Sigmoid colon (tissue), 7 donors: Measurements from ENCODE around the gene WIPF2. TPM values are rescaled to one million over a fixed set of nuclear protein-coding genes. Genes with fewer than 3 reads are reported as not detected.

Experiments used
- DNase-seq: peaks from one replicate; pipeline ENCODE4 v3.0.0-alpha.2; 2019
- H3K27ac ChIP-seq, 4 donors: fragments of 200-600 bp; sonication (generic); one replicate each; pipeline ENCODE4 v1.5.1; 2016 to 2019; ENCODE audit warnings: mild to moderate bottlenecking in 1 of 4
- H3K27me3 ChIP-seq, 3 donors: fragments of 200-600 bp; sonication (generic); one replicate each; pipeline ENCODE4 v1.5.1; 2019; ENCODE audit warnings: mild to moderate bottlenecking in 1 of 3
- H3K36me3 ChIP-seq, 4 donors: fragments of 200-600 bp; sonication (generic); one replicate each; pipeline ENCODE4 v1.5.1; 2016 to 2019
- H3K4me1 ChIP-seq, 4 donors: fragments of 200-600 bp; sonication (generic); one replicate each; pipeline ENCODE4 v1.5.1; 2017 to 2019
- H3K4me3 ChIP-seq, 4 donors: fragments of 200-600 bp; sonication (generic); one replicate each; pipeline ENCODE4 v1.5.1; 2017 to 2019; ENCODE audit warnings: mild to moderate bottlenecking in 2 of 4, moderate library complexity in 1 of 4
- H3K9me3 ChIP-seq, 4 donors: fragments of 200-600 bp in 3 of 4; sonication (generic) in 3 of 4; one replicate each; pipeline versions ENCODE4 v1.5.1 to v1.6.1; 2013 to 2019
- EP300 ChIP-seq, 4 donors: sonication (generic); formaldehyde crosslinking; IDR thresholded peaks; one replicate each; pipeline ENCODE4 v1.6.1; 2017; ENCODE audit warnings: antibody characterized with exemption in 4 of 4
- POLR2A ChIP-seq, 2 donors: fragments of 450-650 bp; IDR thresholded peaks; one replicate each; pipeline ENCODE4 v1.6.1; 2016; ENCODE audit warnings: antibody characterized with exemption in 2 of 2, mild to moderate bottlenecking in 2 of 2, moderate library complexity in 2 of 2
- POLR2AphosphoS5 ChIP-seq, 4 donors: sonication (generic); formaldehyde crosslinking; IDR thresholded peaks; one replicate each; pipeline ENCODE4 v1.6.1; 2017; ENCODE audit warnings: antibody characterized with exemption in 4 of 4
- WGBS, 2 donors: extraction: QIAGEN DNeasy Blood & Tissue Kit; methylation state at CpG; one replicate each; pipeline ENCODE4 v1.1.7; 2013; 5-methylcytosine and 5-hydroxymethylcytosine counted together
- intact Hi-C: fragments of 100-400 bp; cut with DNase I; formaldehyde crosslinking; loops from one replicate; pipeline ENCODE4 v1.15.1; 2023
- polyA plus RNA-seq, 3 donors: library from polyadenylated mRNA; stranded (reverse); fragments of 200-250 nt; gene quantifications; one replicate each; pipeline ENCODE4 v1.2.3, GENCODE V29; 2013
- total RNA-seq, 4 donors: library from RNA; depleted of rRNA; stranded (reverse); fragments of >200 nt; gene quantifications; one replicate each; pipeline ENCODE4 v1.1.0, GENCODE V29; 2016
- TF ChIP-seq, protein P1 (sequence below), 4 experiments: fragments of 450-650 bp in 3 of 4; fragments of 200-600 bp in 1 of 4; IDR thresholded peaks; one replicate each; pipeline ENCODE4 v1.5.1; 2016 to 2019; ENCODE audit warnings: antibody characterized with exemption in 4 of 4, mild to moderate bottlenecking in 3 of 4, moderate library complexity in 2 of 4
- donor health status: healthy with polysubstance abuse.
- donor health status: Bipolar disorder and iron deficiency.
- donor health status: healthy.

Gene WIPF2
- total and polyA plus RNA-seq, 7 donors, result 6.7 to 20.3 (median 10.2) TPM

DNA sequence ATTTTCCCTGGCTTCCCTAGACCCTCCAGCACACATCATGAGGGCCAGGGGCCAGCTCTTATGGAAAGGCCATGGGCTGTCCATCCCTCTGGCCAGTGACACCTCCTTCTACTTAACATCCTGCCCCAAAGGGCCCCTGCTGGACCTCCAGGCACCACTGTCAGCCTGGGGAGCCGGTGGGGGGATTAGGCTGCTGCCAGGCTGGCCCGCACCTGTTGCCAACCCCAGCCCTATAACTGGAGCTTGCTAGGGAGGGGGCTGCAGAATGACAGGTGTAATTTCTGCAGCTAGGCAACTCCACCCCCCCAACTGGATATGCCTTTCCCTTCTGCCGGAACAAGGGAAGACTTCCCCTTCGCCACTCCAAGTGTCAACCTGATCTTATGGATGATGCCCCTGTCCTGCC is 102.4 kb downstream of the WIPF2 start:
- peak overlapping the region in 3 of 4 donors; percentile 18 to 87 (median 32) for H3K4me3 ChIP-seq
- TF ChIP-seq EP300 (IDR thresholded peaks at IDR 0.05), result no peak
- TF ChIP-seq, protein P1, sequence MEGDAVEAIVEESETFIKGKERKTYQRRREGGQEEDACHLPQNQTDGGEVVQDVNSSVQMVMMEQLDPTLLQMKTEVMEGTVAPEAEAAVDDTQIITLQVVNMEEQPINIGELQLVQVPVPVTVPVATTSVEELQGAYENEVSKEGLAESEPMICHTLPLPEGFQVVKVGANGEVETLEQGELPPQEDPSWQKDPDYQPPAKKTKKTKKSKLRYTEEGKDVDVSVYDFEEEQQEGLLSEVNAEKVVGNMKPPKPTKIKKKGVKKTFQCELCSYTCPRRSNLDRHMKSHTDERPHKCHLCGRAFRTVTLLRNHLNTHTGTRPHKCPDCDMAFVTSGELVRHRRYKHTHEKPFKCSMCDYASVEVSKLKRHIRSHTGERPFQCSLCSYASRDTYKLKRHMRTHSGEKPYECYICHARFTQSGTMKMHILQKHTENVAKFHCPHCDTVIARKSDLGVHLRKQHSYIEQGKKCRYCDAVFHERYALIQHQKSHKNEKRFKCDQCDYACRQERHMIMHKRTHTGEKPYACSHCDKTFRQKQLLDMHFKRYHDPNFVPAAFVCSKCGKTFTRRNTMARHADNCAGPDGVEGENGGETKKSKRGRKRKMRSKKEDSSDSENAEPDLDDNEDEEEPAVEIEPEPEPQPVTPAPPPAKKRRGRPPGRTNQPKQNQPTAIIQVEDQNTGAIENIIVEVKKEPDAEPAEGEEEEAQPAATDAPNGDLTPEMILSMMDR (IDR thresholded peaks at IDR 0.05), result no peak
- no peak for TF ChIP-seq POLR2A (IDR thresholded peaks at IDR 0.05)
- no peak for TF ChIP-seq POLR2AphosphoS5 (IDR thresholded peaks at IDR 0.05)
- intact Hi-C loops, result no loop called here
- H3K4me1 ChIP-seq, result peaks cover 0 to 95% (median 94%) of the 10 kb centered on the region in 4 donors
- H3K27ac ChIP-seq, result peak overlapping the region; percentile 93 to 98 (median 96)
- 59 to 75% methylated on average over 4 of the region's 4 CpGs for WGBS, 2 donors
- H3K27me3 ChIP-seq, result no peaks in the 10 kb centered on the region
- DNase-seq, result no peak
- H3K9me3 ChIP-seq, result no peaks in the 10 kb centered on the region
- H3K36me3 ChIP-seq, result no peaks in the 10 kb centered on the region

DNA sequence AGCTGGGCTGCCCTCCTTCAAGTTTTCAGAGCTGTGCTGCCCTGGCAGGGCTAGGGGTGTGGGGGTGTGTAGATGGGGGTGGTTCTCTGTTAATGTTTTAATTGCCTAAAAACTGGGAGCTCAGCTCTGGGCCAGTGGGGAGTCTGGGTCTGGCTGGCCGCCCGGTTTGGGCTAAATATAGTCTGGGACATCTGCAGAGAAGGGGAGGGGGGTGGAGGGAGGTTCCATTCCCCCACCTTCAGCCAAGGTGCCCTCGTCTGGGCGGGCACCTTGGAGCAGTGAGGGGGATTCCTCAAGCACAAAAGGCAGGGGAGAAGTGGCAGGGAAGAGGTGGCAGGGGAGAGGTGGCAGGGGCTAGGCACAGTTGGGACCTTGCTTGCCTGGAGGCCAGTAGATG is 102.9 kb downstream of the WIPF2 start:
- 18 to 46% methylated on average over 4 of the region's 4 CpGs for WGBS, 2 donors
- Histone ChIP-seq H3K36me3 (no peaks in the 10 kb centered on the region), H3K27me3 (no peaks in the 10 kb centered on the region), H3K4me3 (peak overlapping the region; percentile 12 to 87 (median 25)), H3K4me1 (peaks cover 0 to 95% (median 94%) of the 10 kb centered on the region in 4 donors), H3K9me3 (no peaks in the 10 kb centered on the region), H3K27ac (peak overlapping the region; percentile 93 to 98 (median 96))
- peak; percentile 84 for DNase-seq
- no peak for TF ChIP-seq EP300 (IDR thresholded peaks at IDR 0.05)
- TF ChIP-seq, protein P1 (IDR thresholded peaks at IDR 0.05), result no peak
- no peak for TF ChIP-seq POLR2A (IDR thresholded peaks at IDR 0.05)
- TF ChIP-seq POLR2AphosphoS5 (IDR thresholded peaks at IDR 0.05), result no peak
- intact Hi-C loops, result no loop called here

DNA sequence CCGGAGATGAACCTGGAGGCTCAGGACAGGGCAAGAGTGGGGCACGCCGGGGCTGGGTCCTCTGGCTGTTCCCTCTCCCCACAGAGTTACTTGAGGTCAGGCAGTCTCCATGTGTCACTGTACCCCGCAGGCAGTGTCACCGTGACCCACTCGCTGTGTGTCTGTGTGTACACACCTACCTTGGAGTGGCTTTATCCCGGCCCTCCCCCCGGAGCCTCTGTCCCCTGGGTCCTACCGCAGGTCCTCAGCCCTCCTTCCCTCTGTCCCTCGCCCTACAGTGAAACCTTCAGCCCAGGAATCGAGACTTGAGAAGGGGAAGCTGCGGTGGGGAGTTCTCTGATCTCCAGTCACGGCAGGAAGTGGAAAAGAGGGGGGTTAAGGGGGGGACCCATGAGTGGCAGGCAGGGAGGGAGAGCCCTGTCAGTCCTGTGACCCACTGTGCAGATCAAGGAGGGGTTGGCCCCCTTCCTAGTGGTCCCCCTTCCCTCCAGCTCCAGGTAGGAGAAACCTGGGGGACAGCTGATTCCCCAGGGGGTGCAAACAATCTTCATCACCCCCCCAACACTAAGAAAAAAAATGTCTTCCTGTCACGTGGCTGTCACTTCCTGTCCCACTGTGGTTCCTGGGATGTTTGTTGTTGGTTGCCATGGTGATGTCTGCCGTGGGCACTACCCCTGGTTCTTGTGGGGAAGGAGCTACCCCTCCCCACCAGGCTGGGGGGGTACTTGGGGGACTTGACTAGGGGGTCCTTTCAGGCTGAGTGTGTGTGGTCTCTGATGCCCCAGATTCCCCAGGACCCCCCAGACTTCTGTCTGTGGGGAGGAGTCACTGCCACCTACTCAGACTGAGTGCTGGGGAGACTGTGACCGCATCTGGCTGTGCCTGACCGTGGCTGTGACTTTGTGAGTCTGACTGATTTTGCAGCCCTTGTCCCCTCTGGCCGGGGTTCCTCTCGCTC is 103.5 kb downstream of the WIPF2 start:
- Histone ChIP-seq H3K27ac (peak overlapping the region; percentile 93 to 98 (median 96)), H3K27me3 (no peaks in the 10 kb centered on the region), H3K36me3 (no peaks in the 10 kb centered on the region), H3K4me1 (peaks cover 0 to 95% (median 94%) of the 10 kb centered on the region in 4 donors), H3K4me3 (peak overlapping the region; percentile 12 to 87 (median 25)), H3K9me3 (no peaks in the 10 kb centered on the region)
- intact Hi-C loops, result no loop called here
- TF ChIP-seq, protein P1 (IDR thresholded peaks at IDR 0.05), result no peak
- no peak for TF ChIP-seq POLR2A (IDR thresholded peaks at IDR 0.05)
- TF ChIP-seq EP300 (IDR thresholded peaks at IDR 0.05), result peak in 1 of 4 donors; percentile 66
- peak in 3 of 4 donors; percentile 7 to 44 (median 30) for TF ChIP-seq POLR2AphosphoS5 (IDR thresholded peaks at IDR 0.05)
- peak; percentile 87 for DNase-seq
- whole genome bisulfite sequencing, 2 donors, result 21 to 55% methylated on average over 19 of the region's 19 CpGs

DNA sequence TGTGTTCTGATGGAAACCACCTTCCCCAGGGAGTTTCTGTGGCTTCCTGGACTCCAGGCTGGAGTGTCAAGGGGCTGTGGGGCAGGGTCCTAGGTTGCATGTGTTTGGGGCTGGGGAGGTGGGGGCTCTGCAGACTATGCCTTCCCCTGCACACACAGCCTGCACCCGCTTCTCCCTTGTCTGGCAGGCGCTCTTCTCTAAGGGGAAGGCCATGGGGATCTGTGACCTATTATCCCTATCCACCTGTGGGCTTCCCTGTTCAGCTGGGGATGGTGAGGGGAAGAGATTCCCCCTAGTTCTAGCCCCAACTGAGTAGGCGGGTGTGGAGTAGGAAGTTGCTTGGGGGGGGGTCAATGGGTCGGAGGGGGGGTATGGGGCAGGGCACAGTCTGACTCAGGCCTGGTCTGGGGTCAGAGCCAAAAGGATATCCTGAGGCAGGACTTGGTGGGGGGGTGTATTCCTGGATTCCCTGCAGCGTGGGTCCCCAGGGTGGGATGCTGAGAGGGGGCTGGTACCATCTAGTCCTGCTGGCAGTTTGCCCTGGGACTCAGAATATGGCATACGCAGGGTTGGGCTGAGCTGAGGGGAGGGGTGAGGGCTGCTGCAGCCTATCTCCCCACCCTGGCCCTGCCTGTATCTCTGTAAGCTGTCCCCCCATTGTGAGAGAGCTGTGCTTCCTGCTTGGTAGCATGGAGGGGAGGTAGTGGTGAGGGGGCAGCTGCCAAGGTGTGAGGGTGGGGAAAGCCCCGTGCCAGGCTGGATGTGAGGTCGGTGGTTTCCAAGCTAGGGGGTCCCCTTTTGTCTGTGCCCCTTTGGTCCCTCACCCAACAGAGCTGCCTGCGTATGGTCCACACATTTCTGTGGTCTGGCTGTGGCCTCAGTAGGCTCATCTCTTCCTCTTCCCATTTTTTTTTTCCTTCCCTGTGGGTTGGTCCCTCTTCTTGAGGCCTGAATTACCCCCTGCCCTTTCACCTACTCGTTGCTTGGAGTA is 104.6 kb downstream of the WIPF2 start:
- no peak overlapping the region for H3K4me3 ChIP-seq
- TF ChIP-seq POLR2A (IDR thresholded peaks at IDR 0.05) (no peak), EP300 (IDR thresholded peaks at IDR 0.05) (no peak), POLR2AphosphoS5 (IDR thresholded peaks at IDR 0.05) (peak in 2 of 4 donors; percentile 5 to 37)
- DNase-seq, result peak; percentile 83
- peak overlapping the region; percentile 93 to 98 (median 96) for H3K27ac ChIP-seq
- 30 to 47% methylated on average over 10 of the region's 10 CpGs for WGBS, 2 donors
- H3K9me3 ChIP-seq, result no peaks in the 10 kb centered on the region
- no peaks in the 10 kb centered on the region for H3K27me3 ChIP-seq
- peaks cover 0 to 100% (median 100%) of the 10 kb centered on the region in 4 donors for H3K4me1 ChIP-seq
- intact Hi-C loops, result no loop called here
- H3K36me3 ChIP-seq, result no peaks in the 10 kb centered on the region
